Measurements from ENCODE around the gene SEC16B.

Gene SEC16B

GRCh38 chr1:177975588-177976495, 6.0 kb upstream of the SEC16B start:
- H3K4me3 ChIP-seq (ENCODE audit: low read length): no peak overlapping the region
- H3K27me3 ChIP-seq (ENCODE audit: insufficient read depth, low read length): no peaks in the 10 kb centered on the region
- H3K9ac ChIP-seq (ENCODE audit: low read depth, low read length): no peak overlapping the region
- no peaks in the 10 kb centered on the region for H3K36me3 ChIP-seq (ENCODE audit: insufficient read depth, low read depth, low read length)
- H3K4me1 ChIP-seq (ENCODE audit: insufficient read depth, low read length): no peaks in the 10 kb centered on the region
- no peak overlapping the region for H3K27ac ChIP-seq (ENCODE audit: low read length)
- no peaks in the 10 kb centered on the region; the same call in 1 of the 2 replicates for H3K9me3 ChIP-seq (ENCODE audit: insufficient read depth, low read depth, low read length)

- H3K9ac ChIP-seq (ENCODE audit: low read depth, low read length): no peak overlapping the region
- no peak overlapping the region for H3K4me3 ChIP-seq (ENCODE audit: low read length)
- H3K27ac ChIP-seq (ENCODE audit: low read length): no peak overlapping the region
- H3K9me3 ChIP-seq (ENCODE audit: insufficient read depth, low read depth, low read length): no peaks in the 10 kb centered on the region; the same call in 1 of the 2 replicates
- H3K4me1 ChIP-seq (ENCODE audit: insufficient read depth, low read length): no peaks in the 10 kb centered on the region
- H3K36me3 ChIP-seq (ENCODE audit: insufficient read depth, low read depth, low read length): no peaks in the 10 kb centered on the region
- H3K27me3 ChIP-seq (ENCODE audit: insufficient read depth, low read length): no peaks in the 10 kb centered on the region
Observed at GRCh38 chr1:177973585-177973984, 3.7 kb upstream of the SEC16B start.

DNA sequence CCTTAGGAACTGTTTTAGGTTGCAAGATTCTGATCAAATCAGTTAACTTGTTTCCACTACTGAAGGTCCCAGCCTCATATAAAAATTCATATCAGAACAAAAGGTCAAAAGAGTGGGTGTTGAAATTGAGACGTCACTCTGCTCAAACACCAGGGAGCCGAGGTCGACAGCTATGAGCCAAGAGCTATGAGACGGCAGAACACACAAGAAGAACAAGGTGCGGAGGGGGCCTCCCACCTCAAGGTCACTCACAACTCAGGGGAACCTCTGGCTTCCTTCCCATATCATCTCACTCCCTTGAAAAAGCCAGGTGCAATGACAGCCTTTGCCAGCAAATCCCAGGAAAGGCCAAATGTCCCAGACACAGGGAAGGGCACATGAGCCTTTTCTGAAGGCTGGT, 749 bp downstream of the SEC16B start:
- Histone ChIP-seq H3K36me3 (ENCODE audit: insufficient read depth, low read depth, low read length) (no peaks in the 10 kb centered on the region), H3K27me3 (ENCODE audit: insufficient read depth, low read length) (no peaks in the 10 kb centered on the region), H3K4me3 (ENCODE audit: low read length) (no peak overlapping the region), H3K4me1 (ENCODE audit: insufficient read depth, low read length) (no peaks in the 10 kb centered on the region), H3K9me3 (ENCODE audit: insufficient read depth, low read depth, low read length) (no peaks in the 10 kb centered on the region), H3K9ac (ENCODE audit: low read depth, low read length) (no peak overlapping the region), H3K27ac (ENCODE audit: low read length) (no peak overlapping the region)

GRCh38 chr1:177966199-177966598, 3.7 kb downstream of the SEC16B start:
- Histone ChIP-seq H3K27ac (ENCODE audit: low read length) (no peak overlapping the region), H3K27me3 (ENCODE audit: insufficient read depth, low read length) (no peaks in the 10 kb centered on the region), H3K4me1 (ENCODE audit: insufficient read depth, low read length) (no peaks in the 10 kb centered on the region), H3K4me3 (ENCODE audit: low read length) (no peak overlapping the region), H3K9me3 (ENCODE audit: insufficient read depth, low read depth, low read length) (no peaks in the 10 kb centered on the region), H3K36me3 (ENCODE audit: insufficient read depth, low read depth, low read length) (no peaks in the 10 kb centered on the region), H3K9ac (ENCODE audit: low read depth, low read length) (no peak overlapping the region)

- H3K4me3 ChIP-seq (ENCODE audit: low read length): no peak overlapping the region
- no peaks in the 10 kb centered on the region for H3K4me1 ChIP-seq (ENCODE audit: insufficient read depth, low read length)
- no peaks in the 10 kb centered on the region for H3K36me3 ChIP-seq (ENCODE audit: insufficient read depth, low read depth, low read length)
- H3K9ac ChIP-seq (ENCODE audit: low read depth, low read length): no peak overlapping the region
- no peaks in the 10 kb centered on the region for H3K27me3 ChIP-seq (ENCODE audit: insufficient read depth, low read length)
- H3K27ac ChIP-seq (ENCODE audit: low read length): no peak overlapping the region
- no peaks in the 10 kb centered on the region for H3K9me3 ChIP-seq (ENCODE audit: insufficient read depth, low read depth, low read length)
Observed at GRCh38 chr1:177965293-177965692, 4.6 kb downstream of the SEC16B start.

DNA sequence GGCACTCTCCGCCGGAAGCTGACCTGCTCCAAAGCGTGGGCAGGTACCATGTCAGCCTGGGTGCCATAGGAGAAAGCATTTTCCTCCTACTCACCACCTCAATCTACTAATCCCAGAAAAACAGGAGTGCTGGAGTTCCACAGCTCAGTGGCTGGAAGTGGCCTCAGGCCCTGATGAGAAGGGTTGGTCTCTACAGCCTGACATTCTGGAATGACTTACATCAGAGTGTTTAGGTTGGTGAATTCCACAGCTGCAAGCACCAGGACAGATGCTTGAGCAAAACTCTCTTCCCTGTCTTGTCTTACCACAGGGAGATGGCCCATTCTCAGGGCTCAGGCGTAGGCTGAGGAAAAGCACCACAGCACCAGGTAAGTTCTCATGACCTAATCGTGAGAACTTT, 5.5 kb downstream of the SEC16B start:
- Histone ChIP-seq H3K4me3 (ENCODE audit: low read length) (no peak overlapping the region), H3K36me3 (ENCODE audit: insufficient read depth, low read depth, low read length) (no peaks in the 10 kb centered on the region), H3K27ac (ENCODE audit: low read length) (no peak overlapping the region), H3K27me3 (ENCODE audit: insufficient read depth, low read length) (no peaks in the 10 kb centered on the region), H3K9ac (ENCODE audit: low read depth, low read length) (no peak overlapping the region), H3K4me1 (ENCODE audit: insufficient read depth, low read length) (peaks cover 6% of the 10 kb centered on the region; the same call in 1 of the 2 replicates), H3K9me3 (ENCODE audit: insufficient read depth, low read depth, low read length) (no peaks in the 10 kb centered on the region)

DNA sequence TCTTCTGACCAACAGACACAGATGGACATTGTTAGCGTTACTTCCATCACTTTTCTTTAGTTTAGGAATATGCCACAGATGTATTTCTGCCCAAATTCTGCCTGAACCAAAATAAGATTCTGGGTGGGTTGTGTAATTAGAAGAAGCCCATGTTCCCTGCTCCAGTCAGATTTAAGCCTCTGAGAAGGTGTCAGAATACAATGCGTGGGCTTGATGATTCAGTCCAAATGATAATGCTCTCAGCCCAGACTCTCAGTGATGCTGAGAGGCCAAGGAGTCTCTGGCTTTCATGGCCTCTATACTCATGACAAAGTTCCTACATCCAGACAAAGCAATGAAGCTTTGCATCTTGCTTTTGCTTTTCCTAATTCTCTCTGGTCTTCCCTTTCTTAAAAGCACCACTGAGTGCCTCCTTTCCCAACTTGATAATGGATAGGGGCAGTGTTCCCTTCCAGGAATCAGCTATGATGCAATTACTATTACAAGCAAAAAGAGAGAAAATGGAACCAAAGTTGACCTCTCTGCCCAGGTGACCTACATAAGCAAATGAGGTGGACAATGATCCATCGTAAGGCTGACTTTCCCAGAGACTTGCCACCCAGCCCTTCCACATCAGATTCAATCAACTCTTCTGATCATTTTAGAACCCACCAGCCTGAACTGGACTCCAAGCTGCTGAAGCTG, 8.8 kb downstream of the SEC16B start:
- no peaks in the 10 kb centered on the region for H3K27me3 ChIP-seq (ENCODE audit: insufficient read depth, low read length)
- peaks cover 6% of the 10 kb centered on the region; the same call in 1 of the 2 replicates for H3K4me1 ChIP-seq (ENCODE audit: insufficient read depth, low read length)
- no peak overlapping the region for H3K4me3 ChIP-seq (ENCODE audit: low read length)
- no peak overlapping the region for H3K9ac ChIP-seq (ENCODE audit: low read depth, low read length)
- no peaks in the 10 kb centered on the region; the same call in 1 of the 2 replicates for H3K9me3 ChIP-seq (ENCODE audit: insufficient read depth, low read depth, low read length)
- H3K36me3 ChIP-seq (ENCODE audit: insufficient read depth, low read depth, low read length): no peaks in the 10 kb centered on the region
- H3K27ac ChIP-seq (ENCODE audit: low read length): no peak overlapping the region

DNA sequence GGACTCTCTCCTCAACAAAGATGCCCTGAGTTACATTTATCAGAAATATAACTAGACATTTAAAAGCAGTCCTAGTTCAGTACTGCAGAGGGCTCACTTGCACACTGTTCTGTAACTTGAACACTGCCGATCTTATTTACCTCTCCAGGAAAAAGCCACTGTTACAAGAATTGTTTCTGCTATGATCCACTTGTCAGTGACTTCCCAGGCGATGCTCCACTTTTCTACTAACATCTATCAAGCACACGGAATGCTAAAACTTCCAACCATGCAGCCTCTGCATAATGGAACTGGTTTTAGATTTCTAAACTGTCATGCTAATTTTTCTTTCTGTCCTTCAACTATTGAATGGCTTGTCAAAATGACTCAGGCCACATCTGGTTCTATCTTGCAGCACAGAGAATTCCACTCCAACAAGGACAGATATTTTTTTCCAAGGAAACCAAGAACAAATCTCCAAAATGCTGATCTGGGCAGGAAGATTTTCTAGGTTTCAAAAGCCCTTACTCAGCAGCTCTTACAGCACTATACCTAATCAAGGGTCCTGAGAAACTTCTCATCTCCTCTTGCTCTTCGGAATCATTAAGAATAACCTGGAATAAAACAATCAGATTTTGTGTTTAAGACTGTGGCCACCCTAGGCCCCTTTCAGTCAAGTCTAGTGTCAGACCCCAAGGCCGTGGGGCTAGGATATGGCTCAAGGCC, 9.9 kb downstream of the SEC16B start:
- Histone ChIP-seq H3K27me3 (ENCODE audit: insufficient read depth, low read length) (no peaks in the 10 kb centered on the region), H3K27ac (ENCODE audit: low read length) (no peak overlapping the region), H3K36me3 (ENCODE audit: insufficient read depth, low read depth, low read length) (no peaks in the 10 kb centered on the region), H3K9ac (ENCODE audit: low read depth, low read length) (no peak overlapping the region), H3K9me3 (ENCODE audit: insufficient read depth, low read depth, low read length) (no peaks in the 10 kb centered on the region; the same call in 1 of the 2 replicates), H3K4me1 (ENCODE audit: insufficient read depth, low read length) (peaks cover 6% of the 10 kb centered on the region; the same call in 1 of the 2 replicates), H3K4me3 (ENCODE audit: low read length) (no peak overlapping the region)

DNA sequence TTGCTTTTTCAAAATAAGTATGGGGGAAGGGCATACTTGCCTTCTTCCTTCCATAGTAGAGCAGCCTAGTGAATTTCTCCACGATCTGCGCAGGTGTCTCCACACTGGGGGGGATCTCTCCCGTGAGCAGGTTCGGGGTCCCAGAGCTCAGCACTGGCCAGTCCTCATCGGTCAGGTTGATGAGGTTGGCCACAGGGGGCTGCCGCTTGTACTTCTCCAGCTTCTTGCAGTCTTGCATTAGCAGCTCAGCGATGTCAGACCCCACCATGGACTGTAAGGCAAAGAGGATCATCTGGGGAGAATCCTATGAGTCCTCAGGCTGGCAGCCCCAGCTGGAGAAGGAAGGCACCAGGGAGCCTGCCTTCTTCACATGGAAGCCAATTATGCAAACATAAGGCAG, 11.8 kb downstream of the SEC16B start:
- Histone ChIP-seq H3K9ac (ENCODE audit: low read depth, low read length) (no peak overlapping the region), H3K4me3 (ENCODE audit: low read length) (no peak overlapping the region), H3K27me3 (ENCODE audit: insufficient read depth, low read length) (no peaks in the 10 kb centered on the region), H3K4me1 (ENCODE audit: insufficient read depth, low read length) (peaks cover 6% of the 10 kb centered on the region; the same call in 1 of the 2 replicates), H3K9me3 (ENCODE audit: insufficient read depth, low read depth, low read length) (no peaks in the 10 kb centered on the region; the same call in 1 of the 2 replicates), H3K36me3 (ENCODE audit: insufficient read depth, low read depth, low read length) (no peaks in the 10 kb centered on the region), H3K27ac (ENCODE audit: low read length) (no peak overlapping the region)

GRCh38 chr1:177954076-177954475, 15.8 kb downstream of the SEC16B start:
- Histone ChIP-seq H3K4me1 (ENCODE audit: insufficient read depth, low read length) (no peaks in the 10 kb centered on the region), H3K36me3 (ENCODE audit: insufficient read depth, low read depth, low read length) (no peaks in the 10 kb centered on the region), H3K4me3 (ENCODE audit: low read length) (no peak overlapping the region), H3K27me3 (ENCODE audit: insufficient read depth, low read length) (no peaks in the 10 kb centered on the region), H3K9me3 (ENCODE audit: insufficient read depth, low read depth, low read length) (no peaks in the 10 kb centered on the region; the same call in 1 of the 2 replicates), H3K27ac (ENCODE audit: low read length) (no peak overlapping the region), H3K9ac (ENCODE audit: low read depth, low read length) (no peak overlapping the region)

GRCh38 chr1:177953549-177953948, 16.3 kb downstream of the SEC16B start:
- no peaks in the 10 kb centered on the region for H3K36me3 ChIP-seq (ENCODE audit: insufficient read depth, low read depth, low read length)
- H3K9me3 ChIP-seq (ENCODE audit: insufficient read depth, low read depth, low read length): no peaks in the 10 kb centered on the region; the same call in 1 of the 2 replicates

More at GRCh38 chr1:177953549-177953948, 16.3 kb downstream of the SEC16B start:
- Histone ChIP-seq H3K27ac (ENCODE audit: low read length) (no peak overlapping the region), H3K4me3 (ENCODE audit: low read length) (no peak overlapping the region), H3K27me3 (ENCODE audit: insufficient read depth, low read length) (no peaks in the 10 kb centered on the region), H3K9ac (ENCODE audit: low read depth, low read length) (no peak overlapping the region), H3K4me1 (ENCODE audit: insufficient read depth, low read length) (no peaks in the 10 kb centered on the region; the same call in 1 of the 2 replicates)
